ENCODE results near the gene CADPS2. TPM values are rescaled to one million over a fixed set of nuclear protein-coding genes. Genes with fewer than 3 reads are reported as not detected.

CADPS2 gene
- total RNA-seq, 1 donor from 2014 or later, result 4.3 TPM

DNA sequence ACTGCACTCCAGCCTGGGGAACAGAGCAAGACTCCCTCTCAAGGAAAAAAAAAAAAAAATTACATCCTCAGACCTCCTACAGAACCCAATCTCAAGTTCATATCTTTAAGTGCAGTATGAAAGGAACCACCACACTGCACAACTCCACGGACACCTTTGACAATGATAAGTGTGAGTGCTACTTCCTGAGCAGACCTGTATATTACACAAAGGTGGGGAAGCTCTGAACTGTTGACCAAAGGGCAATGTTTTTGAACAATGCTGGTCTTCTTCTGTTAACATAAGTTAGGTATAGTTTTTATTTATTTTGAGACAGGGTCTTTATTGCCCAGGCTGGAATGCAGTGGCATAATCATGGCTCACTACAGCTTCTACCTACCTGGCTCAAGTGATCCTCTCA is 129.4 kb downstream of the CADPS2 start:
- DNase-seq (ENCODE audit: low spot score, unreplicated experiment), result no peak
- Mint-ChIP-seq H3K27ac (no peak overlapping the region), H3K4me3 (ENCODE audit: low read depth) (no peak overlapping the region), H3K4me1 (ENCODE audit: low read depth) (peaks cover 8% of the 10 kb centered on the region), H3K9me3 (ENCODE audit: low read depth) (no peaks in the 10 kb centered on the region), H3K36me3 (ENCODE audit: insufficient read depth) (no peaks in the 10 kb centered on the region), H3K27me3 (no peaks in the 10 kb centered on the region)
- TF ChIP-seq, protein P1, sequence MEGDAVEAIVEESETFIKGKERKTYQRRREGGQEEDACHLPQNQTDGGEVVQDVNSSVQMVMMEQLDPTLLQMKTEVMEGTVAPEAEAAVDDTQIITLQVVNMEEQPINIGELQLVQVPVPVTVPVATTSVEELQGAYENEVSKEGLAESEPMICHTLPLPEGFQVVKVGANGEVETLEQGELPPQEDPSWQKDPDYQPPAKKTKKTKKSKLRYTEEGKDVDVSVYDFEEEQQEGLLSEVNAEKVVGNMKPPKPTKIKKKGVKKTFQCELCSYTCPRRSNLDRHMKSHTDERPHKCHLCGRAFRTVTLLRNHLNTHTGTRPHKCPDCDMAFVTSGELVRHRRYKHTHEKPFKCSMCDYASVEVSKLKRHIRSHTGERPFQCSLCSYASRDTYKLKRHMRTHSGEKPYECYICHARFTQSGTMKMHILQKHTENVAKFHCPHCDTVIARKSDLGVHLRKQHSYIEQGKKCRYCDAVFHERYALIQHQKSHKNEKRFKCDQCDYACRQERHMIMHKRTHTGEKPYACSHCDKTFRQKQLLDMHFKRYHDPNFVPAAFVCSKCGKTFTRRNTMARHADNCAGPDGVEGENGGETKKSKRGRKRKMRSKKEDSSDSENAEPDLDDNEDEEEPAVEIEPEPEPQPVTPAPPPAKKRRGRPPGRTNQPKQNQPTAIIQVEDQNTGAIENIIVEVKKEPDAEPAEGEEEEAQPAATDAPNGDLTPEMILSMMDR (IDR thresholded peaks at IDR 0.05; ENCODE audit: unreplicated experiment), result no peak

DNA sequence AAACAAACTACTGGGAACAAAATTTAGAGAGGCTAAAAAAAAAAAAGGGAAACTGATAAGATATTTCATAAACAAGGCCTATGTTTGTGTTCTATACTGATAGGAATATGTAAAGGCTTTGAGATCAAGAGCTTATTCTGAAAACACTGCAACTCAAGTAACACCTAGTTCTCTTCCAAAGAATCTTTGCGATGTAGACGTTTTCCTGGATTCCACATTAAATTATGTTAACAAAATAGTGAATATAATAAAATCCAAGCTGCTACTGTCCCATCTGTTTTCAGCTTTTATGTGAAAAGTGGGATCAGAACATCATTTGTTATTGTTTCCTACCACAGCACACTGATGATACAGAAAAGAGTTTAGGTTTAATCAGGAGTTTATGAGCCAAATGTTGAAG is 130.6 kb downstream of the CADPS2 start:
- Mint-ChIP-seq H3K4me3 (ENCODE audit: low read depth) (no peak overlapping the region), H3K4me1 (ENCODE audit: low read depth) (peaks cover 8% of the 10 kb centered on the region), H3K36me3 (ENCODE audit: insufficient read depth) (no peaks in the 10 kb centered on the region), H3K27ac (no peak overlapping the region), H3K27me3 (no peaks in the 10 kb centered on the region), H3K9me3 (ENCODE audit: low read depth) (no peaks in the 10 kb centered on the region)
- DNase-seq (ENCODE audit: low spot score, unreplicated experiment), result no peak
- TF ChIP-seq, protein P1 (IDR thresholded peaks at IDR 0.05; ENCODE audit: unreplicated experiment), result no peak

DNA sequence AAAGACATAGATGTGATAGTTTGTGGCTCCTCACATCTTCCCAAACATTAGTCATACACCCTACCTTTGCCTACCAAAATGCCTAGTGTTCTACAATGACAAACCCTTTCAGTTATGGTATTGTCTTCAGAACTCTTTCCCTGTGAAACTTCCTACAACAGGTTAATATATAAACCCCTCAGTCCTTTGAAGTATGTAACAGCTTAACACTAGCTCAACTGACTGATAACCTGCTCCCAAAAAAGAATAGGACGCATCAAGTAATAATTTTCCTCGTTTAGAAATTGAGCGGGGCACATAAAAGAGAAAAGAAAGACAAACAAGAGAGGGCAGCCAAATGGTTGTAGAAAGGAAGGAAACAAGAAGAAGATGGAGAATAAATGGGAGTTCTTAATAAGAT is 133.7 kb downstream of the CADPS2 start:
- Mint-ChIP-seq H3K9me3 (ENCODE audit: low read depth) (no peaks in the 10 kb centered on the region), H3K36me3 (ENCODE audit: insufficient read depth) (no peaks in the 10 kb centered on the region), H3K4me3 (ENCODE audit: low read depth) (no peak overlapping the region), H3K27me3 (no peaks in the 10 kb centered on the region), H3K27ac (no peak overlapping the region), H3K4me1 (ENCODE audit: low read depth) (peaks cover 8% of the 10 kb centered on the region)
- TF ChIP-seq, protein P1 (IDR thresholded peaks at IDR 0.05; ENCODE audit: unreplicated experiment), result no peak
- DNase-seq (ENCODE audit: low spot score, unreplicated experiment), result no peak

DNA sequence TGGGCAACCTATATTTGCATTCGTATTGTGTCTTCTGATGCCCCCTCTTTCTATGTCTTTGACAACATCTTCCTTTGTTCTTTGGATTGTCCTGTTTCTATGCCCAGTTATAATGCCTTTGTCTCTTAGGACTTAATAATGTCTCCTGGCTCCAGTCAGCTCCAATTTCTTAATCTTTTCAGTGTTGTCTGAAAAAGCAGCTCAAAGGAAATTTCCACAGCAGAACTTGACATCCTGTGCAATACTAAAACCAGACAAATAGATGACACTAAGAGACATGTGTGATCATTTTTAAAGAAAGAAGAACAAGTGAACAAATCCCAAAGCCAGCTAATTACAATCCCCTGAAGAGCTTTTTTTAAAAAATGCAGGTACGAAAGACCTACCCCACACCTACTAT is 135.9 kb downstream of the CADPS2 start:
- peaks cover 8% of the 10 kb centered on the region for H3K4me1 Mint-ChIP-seq (ENCODE audit: low read depth)
- TF ChIP-seq, protein P1 (IDR thresholded peaks at IDR 0.05; ENCODE audit: unreplicated experiment), result no peak
- H3K27ac Mint-ChIP-seq, result no peak overlapping the region
- no peaks in the 10 kb centered on the region for H3K9me3 Mint-ChIP-seq (ENCODE audit: low read depth)
- H3K4me3 Mint-ChIP-seq (ENCODE audit: low read depth), result no peak overlapping the region
- no peak for DNase-seq (ENCODE audit: low spot score, unreplicated experiment)
- H3K27me3 Mint-ChIP-seq, result no peaks in the 10 kb centered on the region
- no peaks in the 10 kb centered on the region for H3K36me3 Mint-ChIP-seq (ENCODE audit: insufficient read depth)

DNA sequence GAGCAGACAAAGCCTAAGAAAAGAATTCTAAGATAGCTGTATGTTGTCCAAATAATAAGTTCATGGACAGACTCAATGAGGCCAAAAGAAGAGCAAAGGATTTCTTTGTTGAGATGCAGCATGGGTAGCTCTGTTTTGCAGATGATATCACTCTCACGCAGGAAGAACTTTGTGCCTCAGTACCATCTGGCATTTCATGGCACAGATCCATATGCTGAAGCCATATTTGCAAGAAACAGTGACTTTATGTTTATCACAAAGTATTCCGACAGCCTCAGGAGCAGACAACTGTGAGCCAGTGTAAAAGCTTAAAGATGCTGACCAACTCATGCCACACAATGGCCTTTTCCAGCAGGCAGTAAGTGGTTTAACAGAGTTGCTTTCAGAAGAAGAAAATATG is 138.1 kb downstream of the CADPS2 start:
- peaks cover 5% of the 10 kb centered on the region for H3K4me1 Mint-ChIP-seq (ENCODE audit: low read depth)
- no peaks in the 10 kb centered on the region for H3K27me3 Mint-ChIP-seq
- H3K27ac Mint-ChIP-seq, result no peak overlapping the region
- no peaks in the 10 kb centered on the region for H3K9me3 Mint-ChIP-seq (ENCODE audit: low read depth)
- DNase-seq (ENCODE audit: low spot score, unreplicated experiment), result no peak
- H3K36me3 Mint-ChIP-seq (ENCODE audit: insufficient read depth), result no peaks in the 10 kb centered on the region
- TF ChIP-seq, protein P1 (IDR thresholded peaks at IDR 0.05; ENCODE audit: unreplicated experiment), result no peak
- H3K4me3 Mint-ChIP-seq (ENCODE audit: low read depth), result no peak overlapping the region

Data from progenitor cell of endocrine pancreas (in vitro differentiated cells).